Mesenchymal stem cell (in vitro differentiated cells and primary cell): Measurements from ENCODE around the gene KRTAP21-1. TPM values are rescaled to one million over a fixed set of nuclear protein-coding genes. Genes with fewer than 3 reads are reported as not detected.

ENCODE experiments used
- DNase-seq: peaks from one replicate; pipeline ENCODE4 v3.0.0-alpha.2; 2013
- H2AFZ ChIP-seq: one replicate; pipeline ENCODE4 v1.6.1; 2013; ENCODE audit warnings: low read depth, mild to moderate bottlenecking, control low read depth, inconsistent platforms, low read length, moderate library complexity
- H2AK5ac ChIP-seq: 2 replicates; pipeline ENCODE4 v1.6.1; 2013; ENCODE audit warnings: low read length, moderate library complexity, mild to moderate bottlenecking, inconsistent platforms; ENCODE audit not compliant: severe bottlenecking
- H2BK120ac ChIP-seq: one replicate; pipeline ENCODE4 v1.6.1; 2013; ENCODE audit warnings: low read depth, mild to moderate bottlenecking, inconsistent platforms, low read length, moderate library complexity
- H2BK12ac ChIP-seq, 2 experiments: one replicate each; pipeline ENCODE4 v1.6.1; 2013; ENCODE audit warnings: inconsistent platforms in 2 of 2, low read length in 2 of 2, mild to moderate bottlenecking in 2 of 2, moderate library complexity in 2 of 2, control low read depth in 1 of 2
- H2BK15ac ChIP-seq: one replicate; pipeline ENCODE4 v1.6.1; 2013; ENCODE audit warnings: mild to moderate bottlenecking, low read depth, inconsistent platforms; ENCODE audit not compliant: poor library complexity, severe bottlenecking
- H2BK5ac ChIP-seq: 2 replicates; pipeline ENCODE4 v1.6.1; 2013; ENCODE audit warnings: low read depth, mild to moderate bottlenecking, low read length, control low read depth, inconsistent platforms; ENCODE audit not compliant: poor library complexity, severe bottlenecking
- H3K14ac ChIP-seq, 2 experiments: one replicate each; pipeline ENCODE4 v1.6.1; 2013; ENCODE audit warnings: inconsistent platforms in 2 of 2, low read length in 2 of 2, control low read depth in 1 of 2, mild to moderate bottlenecking in 1 of 2, moderate library complexity in 1 of 2
- H3K18ac ChIP-seq, 2 experiments: one replicate each; pipeline ENCODE4 v1.6.1; 2013; ENCODE audit warnings: inconsistent platforms in 2 of 2, low read length in 2 of 2, control low read depth in 1 of 2, low read depth in 1 of 2, mild to moderate bottlenecking in 1 of 2
- H3K23ac ChIP-seq, 2 experiments: one replicate each; pipeline ENCODE4 v1.6.1; 2013; ENCODE audit warnings: inconsistent platforms in 2 of 2, low read length in 2 of 2, mild to moderate bottlenecking in 2 of 2, moderate library complexity in 2 of 2, control low read depth in 1 of 2
- H3K27ac ChIP-seq: 2 replicates; pipeline ENCODE4 v1.5.1; 2013; ENCODE audit warnings: mild to moderate bottlenecking, moderate library complexity, low read length, control low read depth, inconsistent platforms; ENCODE audit not compliant: poor library complexity, severe bottlenecking
- H3K27me3 ChIP-seq, 2 experiments: 2 replicates each; pipeline versions ENCODE4 v1.6.1 to v1.7.0; 2013; ENCODE audit warnings: low read length in 2 of 2, mild to moderate bottlenecking in 2 of 2, moderate library complexity in 2 of 2, control low read depth in 1 of 2, inconsistent platforms in 1 of 2; ENCODE audit not compliant: control insufficient read depth in 1 of 2, insufficient read depth in 1 of 2
- H3K36me3 ChIP-seq, 2 experiments: 2 replicates each; pipeline versions ENCODE4 v1.6.1 to v1.7.0; 2013; ENCODE audit warnings: low read length in 2 of 2, control low read depth in 1 of 2, inconsistent platforms in 1 of 2, low read depth in 1 of 2, mild to moderate bottlenecking in 1 of 2; ENCODE audit not compliant: insufficient read depth in 2 of 2, control insufficient read depth in 1 of 2
- H3K4ac ChIP-seq, 2 experiments: one replicate each; pipeline ENCODE4 v1.6.1; 2013; ENCODE audit warnings: inconsistent platforms in 2 of 2, low read length in 2 of 2, mild to moderate bottlenecking in 2 of 2, moderate library complexity in 2 of 2, control low read depth in 1 of 2, low read depth in 1 of 2
- H3K4me1 ChIP-seq: 2 replicates; pipeline ENCODE4 v1.6.1; 2013; ENCODE audit warnings: low read depth, low read length, control low read depth; ENCODE audit not compliant: control insufficient read depth, insufficient read depth
- H3K4me2 ChIP-seq: 2 replicates; pipeline ENCODE4 v1.6.1; 2013; ENCODE audit warnings: low read length, mild to moderate bottlenecking, inconsistent platforms; ENCODE audit not compliant: poor library complexity, severe bottlenecking
- H3K4me3 ChIP-seq, 2 experiments: 2 replicates each; pipeline versions ENCODE4 v1.5.1 to v1.7.0; 2013; ENCODE audit warnings: low read length in 2 of 2, mild to moderate bottlenecking in 2 of 2, control low read depth in 1 of 2, low read depth in 1 of 2; ENCODE audit not compliant: insufficient read depth in 1 of 2
- H3K79me1 ChIP-seq: replicated peaks from 2 replicates; pipeline ENCODE4 v1.6.1; 2013; ENCODE audit warnings: mild to moderate bottlenecking, control low read depth, low read length, inconsistent platforms; ENCODE audit not compliant: poor library complexity, severe bottlenecking
- H3K9ac ChIP-seq: 2 replicates; pipeline ENCODE4 v1.7.0; 2013; ENCODE audit warnings: mild to moderate bottlenecking, low read length, moderate library complexity
- H3K9me3 ChIP-seq: 2 replicates; pipeline ENCODE4 v1.7.0; 2013; ENCODE audit warnings: mild to moderate bottlenecking, low read length; ENCODE audit not compliant: control insufficient read depth
- H4K8ac ChIP-seq: one replicate; pipeline ENCODE4 v1.6.1; 2013; ENCODE audit warnings: inconsistent platforms, mild to moderate bottlenecking, low read length, moderate library complexity
- H4K91ac ChIP-seq: one replicate; pipeline ENCODE4 v1.6.1; 2013; ENCODE audit warnings: mild to moderate bottlenecking, low read length, inconsistent platforms
- WGBS: methylation state at CpG from one replicate; pipeline ENCODE4 v1.1.7; 2013; ENCODE audit warnings: mixed read lengths; 5-methylcytosine and 5-hydroxymethylcytosine counted together
- small RNA-seq: library from polyadenylated mRNA; stranded (forward); fragments of <200 nt; extraction: miRNeasy Mini kit (QIAGEN cat#:217004); gene quantifications from one replicate; pipeline ENCODE3, GENCODE V24; 2013; ENCODE audit warnings: low read depth

Gene KRTAP21-1

DNA sequence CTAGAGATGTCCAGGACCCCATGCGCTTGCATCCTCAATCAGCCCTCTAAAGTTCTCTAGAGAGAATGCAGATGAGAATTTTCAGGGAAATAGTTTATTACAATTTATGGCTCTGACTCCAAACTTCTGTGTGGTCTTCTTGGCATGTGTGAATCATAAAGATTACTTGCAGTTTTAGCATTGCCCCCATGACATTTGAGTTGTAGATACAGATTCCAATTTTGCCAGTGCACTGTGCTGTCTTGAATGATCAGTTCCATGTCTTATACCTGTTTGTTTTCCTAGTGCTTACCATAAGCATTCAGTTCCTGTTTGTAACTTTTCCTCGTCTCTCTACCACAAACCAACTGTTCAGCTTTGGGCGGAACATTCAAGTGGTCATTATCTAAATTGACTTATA, 41.5 kb downstream of the KRTAP21-1 start:
- Histone ChIP-seq H3K9me3 (peaks cover 19% of the 10 kb centered on the region), H3K9ac (no peak overlapping the region), H3K4me3 (no peak overlapping the region), H4K91ac (no peak overlapping the region), H3K4ac (no peak overlapping the region), H2BK120ac (no peak overlapping the region), H2BK12ac (no peak overlapping the region), H2BK15ac (no peak overlapping the region), H3K27me3 (no peaks in the 10 kb centered on the region), H2BK5ac (no peak overlapping the region), H3K27ac (no peak overlapping the region), H3K23ac (no peak overlapping the region), H3K79me1 (no peaks in the 10 kb centered on the region), H2AK5ac (no peak overlapping the region), H2AFZ (no peak overlapping the region), H3K4me1 (no peaks in the 10 kb centered on the region), H3K18ac (no peak overlapping the region), H3K4me2 (no peak overlapping the region), H4K8ac (no peak overlapping the region), H3K36me3 (no peaks in the 10 kb centered on the region), H3K14ac (no peak overlapping the region)
- DNase-seq = no peak
- WGBS = 90% methylated on average over 2 of the region's 3 CpGs

DNA sequence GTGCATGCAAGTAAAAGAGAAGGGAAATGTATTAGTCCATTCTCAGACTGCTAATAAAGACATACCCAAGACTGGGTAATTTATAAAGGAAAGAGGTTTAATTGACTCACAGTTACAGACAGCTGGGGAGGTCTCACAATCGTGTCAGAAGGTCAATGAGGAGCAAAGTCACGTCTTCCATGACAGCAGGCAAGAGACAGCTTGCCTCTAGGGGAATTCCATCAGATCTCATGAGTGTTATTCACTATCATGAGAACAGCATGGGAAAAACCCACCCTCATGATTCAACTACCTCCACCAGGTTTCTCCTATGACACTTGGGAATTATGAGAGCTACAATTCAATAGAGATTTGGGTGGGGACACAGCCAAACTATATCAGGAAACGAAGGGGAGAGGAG, 44.7 kb downstream of the KRTAP21-1 start:
- no peak overlapping the region for H3K4me3 ChIP-seq
- 15% methylated on average over 3 of the region's 3 CpGs for WGBS
- no peak overlapping the region for H3K4ac ChIP-seq
- H3K23ac ChIP-seq = no peak overlapping the region
- no peak overlapping the region for H3K18ac ChIP-seq
- no peaks in the 10 kb centered on the region for H3K79me1 ChIP-seq
- no peaks in the 10 kb centered on the region for H3K27me3 ChIP-seq
- no peak overlapping the region for H2AFZ ChIP-seq
- no peak overlapping the region for H4K8ac ChIP-seq
- H3K4me2 ChIP-seq = no peak overlapping the region
- no peak overlapping the region for H3K9ac ChIP-seq
- H3K36me3 ChIP-seq = no peaks in the 10 kb centered on the region
- H3K9me3 ChIP-seq = peaks cover 28% of the 10 kb centered on the region
- H3K4me1 ChIP-seq = no peaks in the 10 kb centered on the region
- no peak overlapping the region for H2BK15ac ChIP-seq
- no peak overlapping the region for H3K14ac ChIP-seq
- DNase-seq = no peak
- no peak overlapping the region for H2BK5ac ChIP-seq
- no peak overlapping the region for H2AK5ac ChIP-seq
- no peak overlapping the region for H4K91ac ChIP-seq
- H2BK12ac ChIP-seq = no peak overlapping the region
- H3K27ac ChIP-seq = no peak overlapping the region
- H2BK120ac ChIP-seq = no peak overlapping the region

DNA sequence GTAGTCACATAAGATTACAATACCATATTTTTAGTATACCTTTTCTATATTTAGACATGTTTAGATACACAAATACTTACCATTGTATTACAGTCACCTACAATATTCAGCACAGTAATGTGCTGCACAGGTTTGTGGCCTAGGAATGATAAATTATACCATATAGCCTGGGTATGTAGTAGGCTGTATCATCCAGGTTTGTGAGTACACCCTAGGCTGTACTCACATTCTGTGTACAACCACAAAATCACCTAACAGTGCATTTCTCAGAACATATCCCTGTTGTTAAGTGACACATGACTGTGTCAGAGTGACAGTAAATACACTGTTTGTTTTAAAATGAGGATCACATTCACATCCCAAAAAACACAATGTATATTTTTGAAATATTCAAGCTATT, 47.8 kb downstream of the KRTAP21-1 start:
- H3K4me3 ChIP-seq = no peak overlapping the region
- no peak overlapping the region for H2BK5ac ChIP-seq
- H3K4me1 ChIP-seq = no peaks in the 10 kb centered on the region
- peaks cover 21% of the 10 kb centered on the region for H3K9me3 ChIP-seq
- H3K23ac ChIP-seq = no peak overlapping the region
- no peak overlapping the region for H2AFZ ChIP-seq
- H3K27me3 ChIP-seq = no peaks in the 10 kb centered on the region
- no peak overlapping the region for H4K91ac ChIP-seq
- H3K14ac ChIP-seq = no peak overlapping the region
- no peak for DNase-seq
- H3K36me3 ChIP-seq = no peaks in the 10 kb centered on the region
- H3K9ac ChIP-seq = no peak overlapping the region
- H3K18ac ChIP-seq = no peak overlapping the region
- no peak overlapping the region for H2AK5ac ChIP-seq
- no peak overlapping the region for H4K8ac ChIP-seq
- H2BK120ac ChIP-seq = no peak overlapping the region
- H2BK15ac ChIP-seq = no peak overlapping the region
- no peak overlapping the region for H3K4me2 ChIP-seq
- H2BK12ac ChIP-seq = no peak overlapping the region
- no peaks in the 10 kb centered on the region for H3K79me1 ChIP-seq
- H3K4ac ChIP-seq = no peak overlapping the region
- no peak overlapping the region for H3K27ac ChIP-seq

Small RNA genes within 50 kb of the gene (small RNA-seq; reads per million reads assigned to genes)
- gene AP000244.1 (not detected), gene KRTAP21-3 (not detected), gene KRTAP8-2P (not detected)
